H9 (cell line): ENCODE data around the gene TCF7L2. TPM values are rescaled to one million over a fixed set of nuclear protein-coding genes. Genes with fewer than 3 reads are reported as not detected.

Experiments
- DNase-seq: peaks from one replicate; pipeline ENCODE4 v3.0.0-alpha.2; 2017
- H2AFZ ChIP-seq: one replicate; pipeline ENCODE4 v1.6.1; 2013; ENCODE audit warnings: mild to moderate bottlenecking, low read length, control low read depth, moderate library complexity
- H2AK5ac ChIP-seq: 2 replicates; pipeline ENCODE4 v1.6.1; 2013; ENCODE audit warnings: low read length, control low read depth, mixed read lengths; ENCODE audit not compliant: insufficient read length
- H2BK120ac ChIP-seq: one replicate; pipeline ENCODE4 v1.6.1; 2013; ENCODE audit warnings: low read depth, mild to moderate bottlenecking, low read length, control low read depth, inconsistent platforms; ENCODE audit not compliant: poor library complexity, severe bottlenecking
- H2BK12ac ChIP-seq: 2 replicates; pipeline ENCODE4 v1.6.1; 2013; ENCODE audit warnings: low read length, control low read depth, mixed read lengths, low read depth; ENCODE audit not compliant: insufficient read length
- H2BK15ac ChIP-seq: 2 replicates; pipeline ENCODE4 v1.6.1; 2013; ENCODE audit warnings: low read depth, low read length, control low read depth
- H2BK20ac ChIP-seq: one replicate; pipeline ENCODE4 v1.6.1; 2013; ENCODE audit warnings: low read depth, mild to moderate bottlenecking, low read length, control low read depth, inconsistent platforms; ENCODE audit not compliant: poor library complexity, severe bottlenecking
- H2BK5ac ChIP-seq: 2 replicates; pipeline ENCODE4 v1.6.1; 2013; ENCODE audit warnings: low read length, control low read depth, mixed read lengths; ENCODE audit not compliant: insufficient read length
- H3K14ac ChIP-seq: 2 replicates; pipeline ENCODE4 v1.6.1; 2013; ENCODE audit warnings: low read length, control low read depth; ENCODE audit not compliant: insufficient read depth
- H3K18ac ChIP-seq: 2 replicates; pipeline ENCODE4 v1.6.1; 2013; ENCODE audit warnings: low read depth, mild to moderate bottlenecking, mixed read lengths, low read length, control low read depth; ENCODE audit not compliant: insufficient read length
- H3K23ac ChIP-seq: 2 replicates; pipeline ENCODE4 v1.6.1; 2013; ENCODE audit warnings: low read length, control low read depth, mixed read lengths, low read depth; ENCODE audit not compliant: insufficient read length
- H3K23me2 ChIP-seq: 2 replicates; pipeline ENCODE4 v1.6.1; 2013; ENCODE audit warnings: low read depth, mild to moderate bottlenecking, mixed read lengths, low read length, control low read depth; ENCODE audit not compliant: insufficient read length, poor library complexity, severe bottlenecking
- H3K27ac ChIP-seq: 2 replicates; pipeline ENCODE4 v1.5.1; 2013; ENCODE audit warnings: low read length, control low read depth, mixed read lengths, low read depth; ENCODE audit not compliant: insufficient read length
- H3K27me3 ChIP-seq: 2 replicates; pipeline ENCODE4 v1.6.1; 2013; ENCODE audit warnings: low read length, control low read depth, inconsistent platforms; ENCODE audit not compliant: insufficient read depth
- H3K4ac ChIP-seq: 2 replicates; pipeline ENCODE4 v1.6.1; 2013; ENCODE audit warnings: low read depth, mild to moderate bottlenecking, control low read depth, inconsistent platforms, low read length, moderate library complexity
- H3K4me1 ChIP-seq: 2 replicates; pipeline ENCODE4 v1.6.1; 2013; ENCODE audit warnings: low read length, control low read depth, inconsistent platforms; ENCODE audit not compliant: insufficient read depth
- H3K4me2 ChIP-seq: 2 replicates; pipeline ENCODE4 v1.6.1; 2013; ENCODE audit warnings: low read length, control low read depth, mixed read lengths; ENCODE audit not compliant: insufficient read length, insufficient read depth
- H3K56ac ChIP-seq: 2 replicates; pipeline ENCODE4 v1.6.1; 2013; ENCODE audit warnings: low read depth, mild to moderate bottlenecking, mixed read lengths, low read length, control low read depth; ENCODE audit not compliant: insufficient read length
- H3K79me1 ChIP-seq: 2 replicates; pipeline ENCODE4 v1.6.1; 2013; ENCODE audit warnings: low read depth, mild to moderate bottlenecking, moderate library complexity, low read length, control low read depth, inconsistent platforms; ENCODE audit not compliant: insufficient read depth, poor library complexity, severe bottlenecking
- H3K79me2 ChIP-seq: 2 replicates; pipeline ENCODE4 v1.6.1; 2013; ENCODE audit warnings: low read length, control low read depth, inconsistent platforms; ENCODE audit not compliant: insufficient read depth
- H3K9ac ChIP-seq: 2 replicates; pipeline ENCODE4 v1.6.1; 2013; ENCODE audit warnings: low read length, control low read depth, mixed read lengths; ENCODE audit not compliant: insufficient read length; ENCODE audit errors: extremely low read depth
- H3K9me3 ChIP-seq: one replicate; pipeline ENCODE4 v1.6.1; 2013; ENCODE audit warnings: low read depth, low read length, inconsistent platforms; ENCODE audit not compliant: control insufficient read depth
- H3T11ph ChIP-seq: one replicate; pipeline ENCODE4 v1.6.1; 2013; ENCODE audit warnings: mild to moderate bottlenecking, low read length, control low read depth, inconsistent platforms
- H4K20me1 ChIP-seq: one replicate; pipeline ENCODE4 v1.6.1; 2013; ENCODE audit not compliant: control insufficient read depth, insufficient read length, insufficient read depth
- H4K5ac ChIP-seq: 2 replicates; pipeline ENCODE4 v1.6.1; 2013; ENCODE audit warnings: low read depth, mild to moderate bottlenecking, mixed read lengths, low read length, control low read depth; ENCODE audit not compliant: insufficient read length
- H4K8ac ChIP-seq: replicated peaks from 2 replicates; pipeline ENCODE4 v1.6.1; 2013; ENCODE audit warnings: low read length, control low read depth, mixed read lengths, low read depth; ENCODE audit not compliant: insufficient read length
- H4K91ac ChIP-seq: 2 replicates; pipeline ENCODE4 v1.6.1; 2013; ENCODE audit warnings: low read depth, mild to moderate bottlenecking, moderate library complexity, mixed read lengths, low read length, control low read depth; ENCODE audit not compliant: insufficient read length
- H3K27ac Mint-ChIP-seq, 3 experiments: 2 replicates in 2 of 3; 3 replicates in 1 of 3; pipeline ENCODE4 v1.8.0; 2020 to 2021; ENCODE audit warnings: mixed read lengths in 3 of 3, mild to moderate bottlenecking in 1 of 3, moderate library complexity in 1 of 3
- H3K27me3 Mint-ChIP-seq: 2 replicates; pipeline ENCODE4 v1.8.0; 2021; ENCODE audit warnings: low read depth, mild to moderate bottlenecking, moderate library complexity, mixed read lengths
- H3K36me3 Mint-ChIP-seq, 3 experiments: 2 replicates in 2 of 3; 3 replicates in 1 of 3; pipeline ENCODE4 v1.8.0; 2020 to 2021; ENCODE audit warnings: low read depth in 3 of 3, mixed read lengths in 3 of 3; ENCODE audit not compliant: insufficient read depth in 1 of 3
- H3K4me1 Mint-ChIP-seq, 2 experiments: 2 replicates each; pipeline ENCODE4 v1.8.0; 2020; ENCODE audit warnings: mixed read lengths in 2 of 2
- H3K4me3 Mint-ChIP-seq, 2 experiments: 2 replicates in 1 of 2; 3 replicates in 1 of 2; pipeline ENCODE4 v1.8.0; 2020 to 2021; ENCODE audit warnings: mild to moderate bottlenecking in 2 of 2, mixed read lengths in 2 of 2, moderate library complexity in 1 of 2
- H3K9me3 Mint-ChIP-seq, 2 experiments: 2 replicates in 1 of 2; 3 replicates in 1 of 2; pipeline ENCODE4 v1.8.0; 2020; ENCODE audit warnings: mild to moderate bottlenecking in 2 of 2, mixed read lengths in 2 of 2, moderate library complexity in 1 of 2
- WGBS: extraction: QIAGEN DNeasy Blood & Tissue Kit; methylation state at CpG from one replicate; pipeline ENCODE4 v1.1.7; 2013; ENCODE audit warnings: missing lambda C conversion rate, low lambda C conversion rate, mixed read lengths; ENCODE audit not compliant: insufficient read length; ENCODE audit errors: extremely low coverage; 5-methylcytosine and 5-hydroxymethylcytosine counted together
- total RNA-seq: library from RNA; stranded (reverse); gene quantifications from 2 replicates; pipeline ENCODE4 v1.2.1, GENCODE V29; 2021
- TF ChIP-seq, protein P1 (sequence below): fragments of 200-600 bp; sonication (generic); conservative IDR thresholded peaks from 3 replicates; pipeline ENCODE4 v1.8.0; 2021; ENCODE audit warnings: antibody characterized with exemption, mild to moderate bottlenecking

TCF7L2 gene
- total RNA-seq, 1 experiment from 2014 or later: 71.1 TPM

DNA sequence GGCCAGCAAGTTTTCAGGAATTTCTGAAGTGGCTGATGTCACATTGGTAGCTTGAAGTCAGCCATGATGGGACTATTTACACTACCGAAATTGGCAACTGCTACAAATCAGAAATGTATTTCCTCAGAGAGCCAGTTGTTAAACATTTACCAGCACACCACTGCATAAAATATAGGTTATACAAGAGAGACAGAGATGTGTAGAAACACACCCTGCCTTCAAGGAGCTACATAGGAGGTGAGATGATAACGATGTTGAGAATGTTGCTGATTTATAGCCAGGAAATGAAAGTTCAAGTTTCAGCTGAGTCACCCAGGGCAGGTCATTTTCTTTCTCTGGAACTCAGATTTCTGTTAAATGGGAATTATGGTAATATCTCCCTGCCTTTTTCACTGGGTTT, 46.0 kb upstream of the TCF7L2 start:
- Histone ChIP-seq H3K27me3 (no peaks in the 10 kb centered on the region), H3T11ph (no peak overlapping the region), H3K23ac (no peak overlapping the region), H3K79me2 (no peaks in the 10 kb centered on the region), H4K20me1 (no peaks in the 10 kb centered on the region), H3K56ac (no peak overlapping the region), H2BK5ac (no peak overlapping the region), H3K9ac (no peak overlapping the region), H2BK20ac (no peak overlapping the region), H3K23me2 (no peaks in the 10 kb centered on the region), H3K9me3 (no peaks in the 10 kb centered on the region), H3K18ac (no peak overlapping the region), H2BK120ac (no peak overlapping the region), H3K4me1 (no peaks in the 10 kb centered on the region; the same call in 1 of the 2 replicates), H3K4ac (no peak overlapping the region), H4K8ac (no peak overlapping the region), H2AFZ (no peak overlapping the region), H2BK15ac (no peak overlapping the region), H4K91ac (no peak overlapping the region), H3K79me1 (no peaks in the 10 kb centered on the region), H3K4me2 (no peak overlapping the region), H4K5ac (no peak overlapping the region), H2AK5ac (no peak overlapping the region), H3K14ac (no peak overlapping the region), H2BK12ac (no peak overlapping the region), H3K27ac (no peak overlapping the region)
- peaks cover 18 to 20% of the 10 kb centered on the region in 2 experiments for H3K4me1 Mint-ChIP-seq
- WGBS: no CpG with 5 or more reads among the region's 2 CpGs
- TF ChIP-seq, protein P1, sequence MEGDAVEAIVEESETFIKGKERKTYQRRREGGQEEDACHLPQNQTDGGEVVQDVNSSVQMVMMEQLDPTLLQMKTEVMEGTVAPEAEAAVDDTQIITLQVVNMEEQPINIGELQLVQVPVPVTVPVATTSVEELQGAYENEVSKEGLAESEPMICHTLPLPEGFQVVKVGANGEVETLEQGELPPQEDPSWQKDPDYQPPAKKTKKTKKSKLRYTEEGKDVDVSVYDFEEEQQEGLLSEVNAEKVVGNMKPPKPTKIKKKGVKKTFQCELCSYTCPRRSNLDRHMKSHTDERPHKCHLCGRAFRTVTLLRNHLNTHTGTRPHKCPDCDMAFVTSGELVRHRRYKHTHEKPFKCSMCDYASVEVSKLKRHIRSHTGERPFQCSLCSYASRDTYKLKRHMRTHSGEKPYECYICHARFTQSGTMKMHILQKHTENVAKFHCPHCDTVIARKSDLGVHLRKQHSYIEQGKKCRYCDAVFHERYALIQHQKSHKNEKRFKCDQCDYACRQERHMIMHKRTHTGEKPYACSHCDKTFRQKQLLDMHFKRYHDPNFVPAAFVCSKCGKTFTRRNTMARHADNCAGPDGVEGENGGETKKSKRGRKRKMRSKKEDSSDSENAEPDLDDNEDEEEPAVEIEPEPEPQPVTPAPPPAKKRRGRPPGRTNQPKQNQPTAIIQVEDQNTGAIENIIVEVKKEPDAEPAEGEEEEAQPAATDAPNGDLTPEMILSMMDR: no peak
- no peaks in the 10 kb centered on the region for H3K9me3 Mint-ChIP-seq
- DNase-seq: no peak
- no peak overlapping the region for H3K4me3 Mint-ChIP-seq
- H3K36me3 Mint-ChIP-seq: no peaks in the 10 kb centered on the region
- no peak overlapping the region for H3K27ac Mint-ChIP-seq
- H3K27me3 Mint-ChIP-seq: peaks cover 8% of the 10 kb centered on the region
